NCI-H526 (cell line): ENCODE data around the gene CYP4F22.
"Not testable (repeated sequence)": the region's sequence is repeated elsewhere in the genome, so short reads cannot be mapped to it uniquely, and the experiment has no call there.

Experiments used
- DNase-seq, 2 experiments: peaks; one replicate each; lab custom pipeline; 2025; lab: John Stamatoyannopoulos, UW

The CYP4F22 gene

DNA sequence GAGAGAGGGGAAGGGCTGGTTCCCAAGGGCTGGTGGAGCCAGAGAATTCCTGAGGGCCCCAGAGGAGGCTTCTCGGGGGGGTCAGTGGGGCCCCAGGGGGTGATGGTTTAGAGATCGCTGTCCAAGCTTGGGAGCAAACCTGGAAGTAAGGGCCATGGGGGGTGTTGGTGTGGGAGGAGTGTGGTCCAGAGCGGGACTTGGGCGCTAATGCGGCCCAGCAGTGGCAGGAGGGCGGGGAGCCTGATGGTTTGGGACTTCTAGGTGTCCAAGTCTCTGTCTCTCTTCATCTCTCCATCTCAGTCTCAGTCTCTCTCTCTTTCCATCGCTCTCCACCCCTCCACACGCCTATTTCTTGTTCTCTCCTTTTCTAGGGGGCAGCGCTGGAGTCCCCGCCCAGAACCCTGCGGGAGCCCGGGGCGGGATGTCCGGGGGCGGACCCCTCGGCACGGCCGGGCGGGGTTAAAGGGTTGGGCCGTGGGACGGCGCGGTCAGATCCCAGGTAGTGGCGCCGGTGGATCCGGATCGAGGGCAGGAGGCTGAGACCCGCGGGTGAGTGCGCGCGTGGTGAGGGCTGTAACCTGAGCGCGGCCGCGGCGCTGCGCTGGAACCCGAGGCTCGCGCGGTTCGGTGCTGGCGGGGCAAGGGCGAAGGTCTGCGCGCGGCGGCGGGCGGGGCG, at the start of gene CYP4F22:
TSS of gene CYP4F22 (plus strand) at position 491 of the 676 bp plus-strand sequence. CDS start 16,812 bp downstream, outside the sequence.
- DNase-seq = no peak

DNA sequence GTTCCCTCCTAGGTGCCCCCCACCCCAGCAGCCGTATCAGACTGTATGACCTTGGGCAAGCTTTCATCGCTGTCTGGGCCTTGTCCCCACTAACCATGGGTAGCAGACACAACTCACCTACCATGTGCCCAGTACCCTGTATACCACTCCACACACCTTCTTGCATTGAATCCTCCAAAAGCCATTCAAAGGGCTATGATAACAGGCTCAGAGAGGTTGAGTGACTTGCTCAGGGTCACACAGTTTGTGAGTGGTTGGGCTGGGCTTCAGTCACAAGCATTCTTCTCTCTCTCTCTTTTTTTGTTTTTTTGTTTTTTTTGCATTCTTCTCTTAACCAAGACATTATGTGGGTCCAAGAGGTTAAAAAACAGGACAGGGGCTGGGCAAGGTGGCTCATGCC, 46.6 kb upstream of the CYP4F22 start:
- DNase-seq = no peak

DNA sequence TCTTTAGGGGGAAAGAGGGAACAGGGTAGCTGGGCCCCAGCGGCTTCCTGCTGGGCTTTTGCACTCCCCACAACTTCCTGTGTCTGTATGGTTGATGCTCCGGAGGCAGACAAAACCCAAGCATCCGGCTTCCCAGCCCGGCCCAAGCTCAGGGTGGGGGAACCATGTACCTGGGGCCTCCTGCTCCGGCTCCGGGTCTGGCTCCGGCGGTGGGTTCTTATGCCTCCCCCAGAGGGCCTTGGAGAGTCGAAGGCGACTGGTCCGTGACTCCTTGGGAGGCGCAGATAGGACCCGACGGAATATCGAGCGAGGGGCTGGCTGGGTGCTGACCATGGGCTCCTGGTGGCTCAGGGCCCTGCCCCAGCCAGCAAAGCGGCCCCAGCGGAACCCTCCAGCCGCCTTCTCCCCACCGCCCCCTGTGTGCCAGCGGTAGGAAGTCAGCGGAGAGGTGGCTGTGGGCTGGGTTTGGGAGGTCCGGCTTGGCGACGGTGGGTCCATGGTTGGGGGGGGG, 44.4 kb upstream of the CYP4F22 start:
- no peak for DNase-seq

DNA sequence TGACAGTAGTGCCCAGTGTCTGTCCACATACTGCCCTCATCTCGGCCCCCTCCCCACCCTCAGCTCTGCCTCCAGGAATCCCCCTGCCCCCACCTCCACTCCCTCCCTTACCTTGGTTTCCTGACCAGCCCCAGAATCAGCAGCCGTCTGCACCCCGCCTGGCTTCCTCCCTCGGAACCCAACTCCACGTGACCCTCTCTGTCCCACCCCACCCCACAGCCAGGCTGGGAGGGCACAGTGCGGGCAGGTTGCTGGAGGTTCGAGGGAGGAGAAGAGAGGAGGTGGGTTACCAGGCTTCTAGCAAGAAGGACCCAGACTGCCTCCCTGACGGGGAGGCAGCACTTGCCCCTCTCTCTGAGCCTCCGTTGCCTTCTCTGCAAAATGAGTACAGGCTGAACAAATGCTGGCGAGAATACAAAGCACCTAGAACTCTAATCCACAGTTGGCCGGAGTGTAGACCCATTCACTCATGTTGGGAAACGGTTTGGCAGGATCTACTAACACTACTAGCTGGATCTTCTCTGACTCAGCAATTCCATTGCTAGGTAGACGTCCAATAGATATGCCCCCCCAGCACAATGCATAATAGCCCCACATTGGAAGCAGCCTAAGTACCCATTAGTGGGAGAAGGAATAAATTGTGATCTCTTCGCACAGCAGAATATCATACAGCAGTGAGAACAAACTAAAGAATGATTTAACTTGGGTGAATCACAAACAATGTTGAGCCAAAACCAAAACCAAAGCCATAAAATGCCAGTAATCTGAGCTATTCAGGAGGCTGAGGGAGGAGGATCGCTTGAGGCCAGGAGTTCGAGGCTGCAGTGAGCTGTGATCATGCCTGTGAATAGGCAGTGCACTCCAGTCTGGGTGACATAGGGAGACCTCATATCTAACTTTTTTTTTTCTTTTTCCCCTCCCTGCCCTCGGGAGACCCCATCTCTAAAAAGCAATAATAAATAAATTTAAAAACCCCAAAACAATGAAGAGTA, 43.6 kb upstream of the CYP4F22 start, which contains the start of gene RASAL3:
TSS of gene RASAL3 (minus strand) at position 151 of the 992 bp plus-strand sequence. CDS start 186 bp downstream, outside the sequence.
- DNase-seq = no peak

DNA sequence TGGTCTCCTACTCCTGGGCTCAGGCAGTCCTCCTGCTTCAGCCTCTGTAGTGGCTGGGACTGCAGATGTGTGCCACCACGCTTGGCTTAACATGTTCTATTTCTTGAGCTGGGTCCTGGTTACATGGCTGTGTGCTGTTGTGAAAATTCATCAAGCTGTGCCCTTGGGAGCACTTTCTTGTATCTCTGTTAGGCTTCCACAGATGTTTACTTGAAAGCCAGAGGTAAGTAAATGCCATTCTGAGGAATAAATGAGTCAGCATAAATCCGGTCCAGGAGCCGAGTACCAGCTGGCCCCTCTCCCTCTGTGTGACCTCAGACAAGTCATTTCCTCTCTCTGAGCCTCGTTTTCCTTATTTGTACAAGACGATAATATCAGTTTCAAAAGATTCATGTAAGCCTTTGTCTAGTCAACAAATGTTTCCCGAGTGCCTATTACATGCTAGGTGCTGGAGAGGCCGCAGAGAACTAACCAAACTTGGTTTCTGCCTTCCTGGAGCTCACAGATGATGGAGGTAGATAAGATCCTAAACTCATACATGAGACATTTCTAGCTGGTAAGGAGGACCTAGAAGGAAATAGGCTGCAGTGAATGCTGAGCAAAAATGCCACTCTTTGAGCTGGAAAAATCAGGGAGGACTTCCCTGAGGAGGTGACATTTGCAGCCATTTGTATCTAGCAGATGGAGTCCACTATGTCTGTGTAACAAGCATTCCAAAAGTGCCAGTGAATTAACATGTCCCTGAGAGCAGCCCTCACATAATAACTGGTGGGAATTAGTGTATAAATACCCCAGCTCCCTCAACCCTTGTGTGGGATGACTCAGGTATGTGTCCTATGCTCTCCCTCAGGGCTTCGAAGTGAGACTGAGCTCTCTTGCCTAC, 41.2 kb upstream of the CYP4F22 start:
- DNase-seq = no peak

DNA sequence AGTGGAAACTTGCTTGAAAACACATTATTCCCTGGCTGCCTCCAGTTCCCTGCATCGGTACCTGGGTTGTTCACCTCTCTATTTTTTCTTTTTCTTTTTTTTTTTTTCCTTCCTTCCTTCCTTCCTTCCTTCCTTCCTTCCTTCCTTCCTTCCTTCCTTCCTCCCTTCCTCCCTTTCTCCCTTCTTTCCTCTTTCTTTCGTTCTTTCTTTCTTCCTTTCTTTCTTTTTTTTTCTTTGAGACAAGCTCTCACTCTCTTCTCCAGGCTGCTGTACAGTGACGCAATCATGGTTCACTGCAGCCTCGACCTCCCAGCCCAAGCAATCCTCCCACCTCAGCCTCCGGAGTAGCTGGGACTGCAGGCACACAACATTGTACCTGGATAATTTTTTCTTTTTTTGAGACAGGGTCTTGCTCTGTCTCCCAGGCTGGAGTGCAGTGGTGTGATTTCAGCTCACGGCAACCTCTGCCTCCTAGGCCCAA, 40.6 kb upstream of the CYP4F22 start:
- no peak for DNase-seq

DNA sequence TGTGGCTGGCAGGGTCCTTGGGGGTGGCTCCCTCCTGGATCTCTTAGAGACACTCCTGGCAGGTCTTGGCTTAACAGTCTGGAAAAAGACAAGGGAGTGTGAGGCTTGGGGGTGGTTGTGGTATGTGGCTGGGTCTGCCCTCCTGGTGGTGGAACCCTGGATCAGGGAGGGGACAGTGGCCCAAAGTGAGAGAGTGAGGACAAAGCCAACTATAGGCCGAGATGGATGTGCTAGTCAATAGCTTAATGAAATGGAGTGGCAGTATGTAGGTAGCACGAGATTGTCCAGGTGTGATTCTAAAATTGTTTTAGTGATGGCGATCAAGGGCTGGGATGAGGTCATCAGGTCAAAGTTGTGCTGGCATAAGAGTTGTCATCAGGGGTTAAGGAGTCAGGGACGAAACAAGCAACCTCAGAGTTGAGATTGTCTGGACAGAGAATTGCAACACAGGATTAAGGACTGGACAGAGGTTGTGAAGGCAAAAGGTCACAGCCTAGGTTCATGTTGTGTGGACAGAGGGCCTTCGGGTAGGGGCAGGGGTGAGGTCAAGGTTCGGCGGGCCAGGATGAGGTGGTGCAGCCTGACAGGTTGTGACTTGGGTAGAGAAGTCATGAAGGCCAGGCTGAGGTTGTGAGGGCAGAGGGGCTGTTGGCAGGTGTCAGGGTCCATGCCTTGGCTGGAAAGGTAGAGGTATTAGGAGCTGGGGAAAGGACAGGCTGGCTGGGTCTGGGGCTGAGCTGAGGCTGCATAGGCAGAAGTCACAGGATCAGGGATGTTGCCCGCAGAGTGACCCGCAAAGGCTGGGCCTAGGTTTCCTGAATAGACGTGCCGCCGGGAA, 39.4 kb upstream of the CYP4F22 start:
- DNase-seq = no peak

DNA sequence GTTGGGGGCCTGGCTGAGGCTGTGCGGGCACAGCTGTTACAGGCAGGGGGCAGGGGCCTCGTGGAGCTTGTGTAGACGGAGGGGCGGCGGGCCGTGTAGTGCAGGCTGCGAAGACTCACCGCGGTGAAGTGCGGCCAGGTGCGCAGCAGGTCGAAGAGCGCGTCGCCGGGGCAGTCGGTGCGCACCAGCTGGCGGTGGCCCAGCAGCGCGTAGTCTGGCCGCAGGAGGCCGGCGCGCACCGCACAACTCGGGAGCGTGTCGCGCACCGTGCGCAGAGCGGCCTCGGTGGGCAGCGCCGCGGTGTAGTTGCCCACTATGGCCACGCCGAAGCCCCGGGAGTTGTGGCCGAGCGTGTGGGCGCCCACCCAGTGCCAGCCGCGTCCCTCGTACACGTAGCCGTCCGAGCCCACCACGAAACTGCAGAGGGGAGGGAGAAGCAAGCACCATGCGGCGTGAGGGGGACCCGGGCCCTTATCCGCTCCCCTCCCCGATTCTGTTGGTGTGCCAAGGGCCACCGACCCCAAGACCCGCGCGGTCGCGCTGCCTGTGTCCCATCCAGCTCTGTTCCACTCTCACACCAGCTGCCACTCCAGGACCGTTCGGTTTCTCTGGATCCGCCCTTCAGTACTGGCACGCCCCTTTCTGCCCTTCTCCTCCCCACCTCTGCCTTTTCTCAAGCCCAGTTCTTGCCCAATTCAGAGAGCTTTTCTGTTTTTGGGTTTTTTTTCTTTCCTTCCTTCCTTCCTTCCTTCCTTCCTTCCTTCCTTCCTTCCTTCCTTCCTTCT, 38.6 kb upstream of the CYP4F22 start:
- no peak for DNase-seq

DNA sequence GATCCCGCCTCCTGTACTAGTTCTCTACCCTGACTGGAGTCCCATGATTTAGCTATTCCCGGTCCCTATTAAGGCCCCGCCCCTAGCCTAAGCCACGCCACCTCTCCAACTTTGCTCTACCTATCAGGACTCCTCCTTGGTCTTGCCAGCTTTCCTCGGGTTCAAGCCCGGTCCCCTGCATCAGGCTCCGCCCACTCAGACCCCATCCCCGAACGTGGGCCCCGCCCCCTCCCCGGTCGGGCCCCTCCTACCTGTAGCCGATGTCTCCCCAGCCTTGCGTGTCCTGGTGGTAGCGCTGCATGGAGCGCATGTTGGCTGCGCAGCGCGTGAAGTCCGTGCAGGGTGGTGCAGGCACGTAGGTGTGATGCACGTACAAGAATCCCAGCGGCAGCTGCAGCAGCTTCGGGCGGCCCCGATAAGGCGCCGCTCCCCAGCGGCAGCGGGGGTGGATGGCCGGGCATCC, 36.7 kb upstream of the CYP4F22 start:
- DNase-seq = no peak

DNA sequence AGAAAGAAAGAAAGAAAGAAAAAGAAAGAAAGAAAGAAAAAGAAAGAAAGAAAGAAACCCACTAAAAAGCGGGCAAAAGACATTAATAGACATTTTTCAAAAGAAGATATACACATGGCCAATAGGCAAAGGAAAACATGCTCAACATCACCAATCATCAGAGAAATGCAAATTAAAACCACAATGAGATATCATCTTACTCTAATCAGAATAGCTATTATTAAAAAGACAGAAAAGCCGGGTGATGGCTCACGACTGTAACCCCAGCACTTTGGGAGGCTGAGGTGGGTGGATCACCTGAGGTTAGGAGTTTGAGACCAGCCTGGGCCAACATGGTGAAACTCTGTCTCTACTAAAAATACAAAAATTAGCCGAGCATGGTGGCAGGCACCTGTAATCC, 34.5 kb upstream of the CYP4F22 start:
- DNase-seq = peak in 1 of 2 experiments; percentile 16

DNA sequence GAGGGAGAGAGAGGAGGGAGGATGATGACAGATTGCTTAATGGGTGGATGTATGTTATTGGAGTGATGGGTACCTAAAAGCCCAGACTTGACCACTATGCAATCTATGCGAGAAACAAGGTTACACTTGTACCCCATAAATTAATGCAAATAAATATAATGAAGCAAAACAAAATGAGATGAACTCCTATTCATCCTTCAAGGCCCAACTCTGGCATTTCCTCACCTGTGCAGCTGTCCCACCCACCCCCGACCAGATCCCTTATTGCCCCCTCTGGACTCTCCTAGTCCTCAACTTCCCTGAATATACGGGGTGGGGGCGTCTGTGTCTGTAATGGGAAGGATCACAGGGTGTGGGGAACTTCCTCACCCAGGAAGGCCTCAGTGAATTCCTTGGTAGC, 33.2 kb upstream of the CYP4F22 start:
- DNase-seq = no peak

DNA sequence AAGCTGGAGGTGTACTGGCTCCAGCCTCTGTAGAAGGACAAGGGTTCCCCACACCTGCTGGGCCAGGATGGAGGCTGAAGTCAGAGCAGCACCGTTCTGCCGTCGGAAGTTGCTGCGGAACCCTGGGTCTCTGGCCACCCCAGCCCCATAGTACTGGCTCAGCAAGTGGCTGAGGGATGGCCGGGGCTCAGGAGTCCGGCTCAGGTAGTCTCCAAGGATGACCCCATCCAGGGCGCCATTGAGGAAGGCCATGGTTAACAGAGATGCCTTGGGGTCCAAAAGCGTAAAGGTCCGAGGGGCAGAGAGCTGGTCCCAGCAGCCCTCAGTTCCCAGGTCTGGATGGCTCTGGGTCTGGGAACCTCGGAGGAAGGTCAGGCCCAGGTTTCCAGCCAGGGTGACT, 32.7 kb upstream of the CYP4F22 start:
- DNase-seq = no peak

DNA sequence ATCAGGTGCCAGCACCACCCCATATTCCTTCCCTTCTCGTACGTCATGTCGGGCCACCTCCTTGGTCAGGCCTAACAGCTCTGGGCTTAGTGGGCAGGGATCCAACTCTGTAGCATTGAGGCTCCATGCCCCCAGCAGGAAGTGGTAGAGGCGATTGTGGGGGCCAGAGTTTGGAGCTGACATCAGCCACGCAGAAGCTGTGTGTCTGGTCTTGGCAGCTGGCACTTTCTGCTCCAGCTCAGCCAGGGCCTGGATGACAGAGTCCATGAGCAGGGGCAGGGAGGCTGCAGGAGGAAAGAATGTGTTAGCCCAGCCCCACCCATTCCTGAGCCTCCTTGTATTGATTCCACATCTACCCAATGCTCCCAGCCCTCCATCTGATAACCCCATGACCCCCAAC, 32.0 kb upstream of the CYP4F22 start:
- DNase-seq = no peak

DNA sequence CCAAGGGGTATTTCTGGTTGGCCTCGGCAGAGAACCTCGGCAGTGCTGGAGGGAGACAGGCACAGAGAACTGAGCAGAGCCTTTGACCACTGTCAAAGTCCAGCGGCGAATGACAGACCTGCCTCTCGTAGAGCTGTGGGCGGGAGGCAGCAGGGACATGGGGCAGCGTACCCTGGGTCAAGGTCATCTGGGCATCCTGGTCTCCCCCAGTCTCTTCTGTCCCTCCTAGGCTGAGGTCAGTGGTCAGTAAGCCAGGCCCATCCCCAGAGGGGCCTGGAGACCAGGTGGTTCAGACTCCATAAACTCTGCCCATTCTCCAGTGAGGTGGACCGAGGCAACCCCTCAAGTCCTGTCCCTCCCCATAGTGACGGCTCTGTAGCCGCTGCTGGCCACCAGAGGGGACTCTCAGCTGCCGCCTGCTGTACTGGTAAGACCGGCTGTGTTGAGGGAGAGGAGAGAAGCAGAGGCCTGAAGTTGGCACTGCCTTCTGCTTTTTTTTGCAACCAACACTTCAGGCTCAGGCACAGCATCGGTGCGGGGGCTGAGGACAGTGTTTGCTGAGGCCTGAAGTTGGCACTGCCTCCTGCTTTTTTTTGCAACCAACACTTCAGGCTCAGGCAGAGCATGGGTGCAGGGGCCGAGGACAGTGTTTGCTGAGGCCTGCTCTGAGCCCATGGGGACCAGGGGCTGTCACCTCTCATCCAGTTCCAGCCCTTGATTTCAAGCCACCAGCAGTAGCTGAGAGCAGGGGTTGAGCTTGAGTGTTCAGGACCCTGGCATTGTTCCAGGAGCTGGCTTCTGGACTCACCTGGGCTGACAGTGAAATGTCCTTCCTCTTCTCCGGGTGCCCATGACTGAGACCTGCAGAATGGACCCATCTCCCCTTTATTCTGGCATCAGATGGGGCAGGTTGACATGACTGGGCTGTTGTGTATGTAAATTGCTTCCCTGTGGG, 28.7 kb upstream of the CYP4F22 start, which contains the start of gene PGLYRP2:
TSS of gene PGLYRP2 (minus strand) at position 111 of the 955 bp plus-strand sequence. CDS start 130 bp downstream, outside the sequence.
- DNase-seq = no peak

DNA sequence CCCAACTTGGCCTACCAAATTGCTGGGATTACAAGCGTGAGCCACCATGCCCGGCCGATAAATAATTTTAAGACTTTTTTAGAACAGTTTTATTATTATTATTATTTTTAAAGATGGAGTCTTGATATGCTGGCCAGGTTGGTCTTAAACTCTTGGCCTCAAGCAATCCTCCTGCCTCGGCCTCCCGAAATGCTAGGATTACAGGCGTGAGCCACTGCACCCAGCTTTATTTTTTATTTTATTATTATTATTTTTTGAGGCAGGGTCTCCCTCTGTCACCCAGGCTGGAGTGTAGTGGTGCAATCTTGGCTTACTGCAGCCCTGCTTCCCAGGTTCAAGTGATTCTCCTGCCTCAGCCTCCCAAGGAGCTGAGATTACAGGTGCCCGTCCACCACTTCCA, 27.3 kb upstream of the CYP4F22 start:
- DNase-seq = not testable (repeated sequence)

DNA sequence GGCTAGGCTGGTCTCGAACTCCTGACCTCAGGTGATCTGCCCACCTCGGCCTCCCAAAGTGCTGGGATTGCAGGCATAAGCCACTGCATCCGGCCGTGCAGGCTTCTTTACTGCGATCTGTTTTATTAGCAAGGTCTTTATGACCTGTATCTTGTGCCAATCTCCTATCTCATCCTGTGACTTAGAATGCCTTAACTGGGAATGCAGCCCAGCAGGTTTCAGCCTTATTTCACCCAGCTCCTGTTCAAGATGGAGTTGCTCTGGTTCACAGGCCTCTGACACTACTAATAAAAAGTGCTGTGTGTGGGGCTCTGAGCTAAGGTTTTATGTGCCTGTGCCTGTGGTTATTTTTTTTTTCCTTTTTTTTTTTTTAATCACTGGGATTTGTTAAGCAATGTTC, 22.6 kb upstream of the CYP4F22 start:
- not testable (repeated sequence) for DNase-seq

DNA sequence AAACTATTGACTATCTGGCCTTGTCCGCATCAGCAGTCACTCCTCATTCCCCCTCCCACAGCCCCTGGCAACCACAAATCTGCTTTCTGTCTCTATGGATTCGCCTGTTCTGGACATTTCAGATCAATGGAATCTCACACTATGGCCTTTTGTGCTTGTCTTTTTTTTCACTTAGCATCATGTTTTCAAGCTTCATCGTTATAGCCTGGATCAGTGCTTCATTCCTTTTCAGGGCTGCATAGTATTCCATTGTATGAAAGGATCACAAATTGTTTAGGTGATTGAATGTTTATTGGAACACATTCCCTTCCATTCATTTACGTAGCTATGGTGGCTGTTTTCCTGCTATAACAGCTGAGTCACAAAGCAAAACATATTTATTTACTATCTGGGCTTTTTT, 21.3 kb upstream of the CYP4F22 start:
- DNase-seq = no peak

DNA sequence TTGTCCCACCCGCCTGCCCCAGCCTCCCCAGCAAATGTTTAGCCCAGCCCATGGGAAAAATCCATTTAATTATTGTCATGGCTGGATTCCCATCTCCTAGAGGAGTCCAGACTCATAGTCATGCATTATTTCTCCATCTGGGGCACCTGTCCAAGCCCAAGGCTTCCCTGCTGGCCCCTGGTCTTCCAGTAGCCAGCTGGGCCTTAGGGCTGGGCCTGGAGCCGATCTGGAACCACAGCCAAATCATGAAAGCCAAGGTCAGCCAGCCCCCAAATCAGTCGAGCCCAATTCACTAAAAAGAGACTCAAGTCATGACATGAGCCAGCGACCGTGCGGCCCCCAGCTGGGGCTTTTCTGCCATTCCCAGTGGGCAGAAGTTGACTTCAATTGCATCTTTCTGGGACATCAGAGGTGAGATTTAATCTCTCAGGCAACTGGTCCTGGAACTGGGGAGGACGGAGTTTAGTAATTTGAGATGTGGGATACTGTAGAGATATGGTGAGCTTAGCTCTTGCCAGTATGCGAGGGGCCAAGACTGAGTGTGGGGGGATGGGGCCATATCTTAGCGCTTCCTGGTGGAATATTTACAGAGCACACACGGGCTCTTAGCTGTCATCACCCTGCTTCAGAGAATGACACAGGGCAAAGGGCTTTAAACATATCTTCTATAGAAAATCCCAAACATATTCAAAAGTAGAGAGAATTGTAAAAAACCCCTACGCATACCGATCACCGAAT, 19.7 kb upstream of the CYP4F22 start:
- DNase-seq = no peak
